Epithelial cell of esophagus (primary cell): ENCODE data around the gene HNF4A.

Experiments
- DNase-seq: peaks from one replicate; pipeline ENCODE4 v3.0.0; 2010; ENCODE audit warnings: low read depth
- H3K4me3 ChIP-seq: 2 replicates; pipeline ENCODE4 v1.5.1; 2011; ENCODE audit warnings: mild to moderate bottlenecking, low read length, control low read depth
- CTCF ChIP-seq: IDR thresholded peaks from 2 replicates; pipeline ENCODE4 v1.5.1; 2011; ENCODE audit warnings: low read depth, mild to moderate bottlenecking, low read length, control low read depth, inconsistent platforms; ENCODE audit not compliant: insufficient read depth; ENCODE audit errors: missing control alignments

HNF4A gene

GRCh38 chr20:44450903-44451450 is 95.5 kb downstream of the HNF4A start:
- DNase-seq = no peak
- TF ChIP-seq CTCF = no peak
- H3K4me3 ChIP-seq = no peak overlapping the region

- no peak for DNase-seq
- TF ChIP-seq CTCF = no peak
- H3K4me3 ChIP-seq = no peak overlapping the region
These were observed 98.9 kb downstream of the HNF4A start for GRCh38 chr20:44454306-44454963.

GRCh38 chr20:44455126-44455525 is 99.6 kb downstream of the HNF4A start:
- no peak for DNase-seq
- no peak overlapping the region for H3K4me3 ChIP-seq
- no peak for TF ChIP-seq CTCF

- no peak for TF ChIP-seq CTCF
- no peak overlapping the region for H3K4me3 ChIP-seq
- DNase-seq = no peak
These were observed 101.1 kb downstream of the HNF4A start for GRCh38 chr20:44456611-44457010.

- no peak for TF ChIP-seq CTCF
- no peak for DNase-seq
- no peak overlapping the region for H3K4me3 ChIP-seq
These were observed 101.5 kb downstream of the HNF4A start for GRCh38 chr20:44457016-44457415.

GRCh38 chr20:44459271-44459670 is 103.8 kb downstream of the HNF4A start:
- no peak overlapping the region for H3K4me3 ChIP-seq
- no peak for DNase-seq
- no peak for TF ChIP-seq CTCF

GRCh38 chr20:44460795-44461141 is 105.3 kb downstream of the HNF4A start:
- H3K4me3 ChIP-seq = no peak overlapping the region
- peak; percentile 54 for TF ChIP-seq CTCF
- DNase-seq = peak; percentile 58
